Measurements from ENCODE around the gene CCNQ.

DNA sequence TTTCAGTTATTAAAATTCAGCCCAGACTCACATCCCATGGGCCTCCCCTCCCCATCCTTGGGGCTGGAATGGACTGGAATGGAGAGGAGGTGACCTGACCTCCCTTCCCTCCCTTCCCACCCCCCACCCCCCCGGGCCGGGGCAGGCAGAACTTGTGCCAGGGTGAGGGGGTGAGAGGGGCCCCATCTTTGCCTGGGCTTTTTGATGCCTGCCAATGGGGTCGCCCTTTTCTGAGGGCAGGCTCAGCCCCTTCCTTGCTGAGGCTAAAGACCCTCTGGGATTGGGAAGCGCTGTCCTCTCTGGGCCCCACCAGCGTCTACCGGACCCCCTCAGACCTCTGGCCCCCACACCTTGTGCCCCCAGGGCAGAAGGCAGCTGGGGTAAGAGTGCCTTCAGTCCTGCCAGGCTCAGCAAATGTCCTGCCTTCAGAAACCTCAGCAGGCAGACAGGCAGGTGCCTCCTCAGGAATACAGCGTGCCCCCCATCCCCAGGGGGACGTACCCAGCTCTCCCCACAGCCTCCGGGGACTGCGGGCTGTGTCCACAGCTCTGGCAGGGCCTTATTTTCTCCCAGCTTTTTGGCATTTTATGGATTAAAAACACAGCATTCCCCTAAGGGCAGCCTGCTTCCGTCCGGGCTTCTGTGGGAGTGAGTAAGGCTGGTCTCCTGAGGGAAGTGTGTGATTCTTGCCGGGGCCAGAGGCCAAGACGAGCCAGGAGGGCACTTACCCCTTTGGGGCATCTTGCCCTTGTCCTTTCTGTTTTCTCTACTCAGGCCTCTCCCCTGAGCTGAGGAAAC is 12.6 kb upstream of the CCNQ start:
- TF ChIP-seq, protein P1, sequence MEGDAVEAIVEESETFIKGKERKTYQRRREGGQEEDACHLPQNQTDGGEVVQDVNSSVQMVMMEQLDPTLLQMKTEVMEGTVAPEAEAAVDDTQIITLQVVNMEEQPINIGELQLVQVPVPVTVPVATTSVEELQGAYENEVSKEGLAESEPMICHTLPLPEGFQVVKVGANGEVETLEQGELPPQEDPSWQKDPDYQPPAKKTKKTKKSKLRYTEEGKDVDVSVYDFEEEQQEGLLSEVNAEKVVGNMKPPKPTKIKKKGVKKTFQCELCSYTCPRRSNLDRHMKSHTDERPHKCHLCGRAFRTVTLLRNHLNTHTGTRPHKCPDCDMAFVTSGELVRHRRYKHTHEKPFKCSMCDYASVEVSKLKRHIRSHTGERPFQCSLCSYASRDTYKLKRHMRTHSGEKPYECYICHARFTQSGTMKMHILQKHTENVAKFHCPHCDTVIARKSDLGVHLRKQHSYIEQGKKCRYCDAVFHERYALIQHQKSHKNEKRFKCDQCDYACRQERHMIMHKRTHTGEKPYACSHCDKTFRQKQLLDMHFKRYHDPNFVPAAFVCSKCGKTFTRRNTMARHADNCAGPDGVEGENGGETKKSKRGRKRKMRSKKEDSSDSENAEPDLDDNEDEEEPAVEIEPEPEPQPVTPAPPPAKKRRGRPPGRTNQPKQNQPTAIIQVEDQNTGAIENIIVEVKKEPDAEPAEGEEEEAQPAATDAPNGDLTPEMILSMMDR (IDR thresholded peaks at IDR 0.05; ENCODE audit: low read depth, low read length, poor library complexity, severe bottlenecking): no peak
- TF ChIP-seq EZH2phosphoT487 (IDR thresholded peaks at IDR 0.05; ENCODE audit: borderline replicate concordance, low read length): no peak

Measured in DOHH2 (cell line).